Measurements from ENCODE around the gene CNOT6. TPM values are rescaled to one million over a fixed set of nuclear protein-coding genes. Genes with fewer than 3 reads are reported as not detected.

CNOT6 gene
- total RNA-seq, 2 donors from 2014 or later = 18.4 to 20.1 TPM

- TF ChIP-seq CTCF (IDR thresholded peaks at IDR 0.05) (no peak), POLR2AphosphoS5 (IDR thresholded peaks at IDR 0.05) (no peak), POLR2A (IDR thresholded peaks at IDR 0.05) (no peak)
- Histone ChIP-seq H3K9me3 (no peaks in the 10 kb centered on the region), H3K27ac (no peak overlapping the region), H3K4me1 (replicated peaks) (peaks cover 14% of the 10 kb centered on the region), H3K27me3 (replicated peaks; ENCODE audit: insufficient read depth) (peaks cover 9% of the 10 kb centered on the region), H3K4me3 (no peak overlapping the region), H3K36me3 (no peaks in the 10 kb centered on the region)
- intact Hi-C loops (cut with DNase I) = no loop called here
- no peak for DNase-seq (ENCODE audit: low spot score)
- WGBS = 88% methylated on average over 10 of the region's 10 CpGs
Measured at GRCh38 chr5:180586870-180587269, 92.7 kb downstream of the CNOT6 start.

GRCh38 chr5:180589771-180590542 is 95.8 kb downstream of the CNOT6 start:
- WGBS = 4% methylated on average over 43 of the region's 44 CpGs
- intact Hi-C loops (cut with DNase I) = no loop called here
- DNase-seq (ENCODE audit: low spot score) = no peak
- Histone ChIP-seq H3K27me3 (replicated peaks; ENCODE audit: insufficient read depth) (peaks cover 9% of the 10 kb centered on the region), H3K9me3 (no peaks in the 10 kb centered on the region), H3K4me3 (peak overlapping the region; percentile 8 to 24), H3K4me1 (replicated peaks) (peaks cover 14% of the 10 kb centered on the region), H3K27ac (no peak overlapping the region), H3K36me3 (no peaks in the 10 kb centered on the region)
- TF ChIP-seq POLR2A (IDR thresholded peaks at IDR 0.05) (no peak), POLR2AphosphoS5 (IDR thresholded peaks at IDR 0.05) (no peak), CTCF (IDR thresholded peaks at IDR 0.05) (no peak)

- peaks cover 9% of the 10 kb centered on the region for H3K27me3 ChIP-seq (replicated peaks; ENCODE audit: insufficient read depth)
- 2% methylated on average over 35 of the region's 63 CpGs for WGBS
- no peaks in the 10 kb centered on the region for H3K36me3 ChIP-seq
- DNase-seq (ENCODE audit: low spot score) = no peak
- intact Hi-C loops (cut with DNase I) = no loop called here
- TF ChIP-seq CTCF (IDR thresholded peaks at IDR 0.05) (no peak), POLR2A (IDR thresholded peaks at IDR 0.05) (no peak), POLR2AphosphoS5 (IDR thresholded peaks at IDR 0.05) (no peak)
- no peak overlapping the region for H3K27ac ChIP-seq
- H3K4me1 ChIP-seq (replicated peaks) = peaks cover 14% of the 10 kb centered on the region
- peak overlapping the region; percentile 8 to 24 for H3K4me3 ChIP-seq
- no peaks in the 10 kb centered on the region for H3K9me3 ChIP-seq
Measured at GRCh38 chr5:180590543-180591310, 96.5 kb downstream of the CNOT6 start.

- Histone ChIP-seq H3K27me3 (replicated peaks; ENCODE audit: insufficient read depth) (peaks cover 9% of the 10 kb centered on the region), H3K36me3 (no peaks in the 10 kb centered on the region), H3K4me1 (replicated peaks) (peaks cover 16% of the 10 kb centered on the region), H3K9me3 (no peaks in the 10 kb centered on the region), H3K27ac (no peak within 1 kb of the TSS), H3K4me3 (peak within 1 kb of the TSS; percentile 8 to 24)
- WGBS = 7% methylated on average over 34 of the region's 60 CpGs
- intact Hi-C loops (cut with DNase I) = no loop called here
- no peak for DNase-seq (ENCODE audit: low spot score)
- TF ChIP-seq POLR2A (IDR thresholded peaks at IDR 0.05) (no peak), POLR2AphosphoS5 (IDR thresholded peaks at IDR 0.05) (no peak), CTCF (IDR thresholded peaks at IDR 0.05) (no peak)
Measured at GRCh38 chr5:180591311-180591887, 97.2 kb downstream of the CNOT6 start, which contains the start of gene SCGB3A1. Gene SCGB3A1, minus strand, starts transcription at chr5:180591499. Its CDS starts 37 bp downstream, at chr5:180591462.

Data from prostate gland (tissue), 2 donors.